ENCODE measurements around the gene PACRG.

- TF ChIP-seq EZH2 (IDR thresholded peaks at IDR 0.05; ENCODE audit: low read length) (no peak), CTCF (optimal IDR thresholded peaks at IDR 0.05 in 1 of 3, IDR thresholded peaks at IDR 0.05 in 1 of 3, conservative IDR thresholded peaks at IDR 0.05 in 1 of 3; ENCODE audit: extremely low read depth in 1 of 3, insufficient read depth in 2 of 3, low read length in 3 of 3) (no peak)
Measured at GRCh38 chr6:163313566-163313965, 585.8 kb downstream of the PACRG start.
